Endothelial cell of umbilical vein (primary cell): ENCODE results near the gene CHMP6. TPM values are rescaled to one million over a fixed set of nuclear protein-coding genes. Genes with fewer than 3 reads are reported as not detected.

ENCODE experiments used
- BruUV-seq: library from RNA; stranded (reverse); fragments of 400-500 nt; replicated peaks from 2 replicates; lab custom pipeline; 2021; lab: Mats Ljungman, UMichigan
- CTCF ChIA-PET: fragments of 300-600, 350-600 bp; sonication (Branson Sonifier 250); formaldehyde crosslinking; loops from one replicate; lab custom pipeline; 2021; ENCODE audit warnings: antibody characterized with exemption, inconsistent platforms; lab: Charles Lee
- POLR2A ChIA-PET: fragments of 300-600, 350-600 bp; sonication (Branson Sonifier 250); formaldehyde crosslinking; loops from one replicate; lab custom pipeline; 2021; ENCODE audit warnings: antibody characterized with exemption, inconsistent platforms; lab: Charles Lee
- DNase-seq: peaks from one replicate; pipeline ENCODE4 v3.0.0-alpha.2; 2011; ENCODE audit warnings: low read depth, low spot score
- FAIRE-seq: peaks from 2 replicates; lab custom pipeline; 2011; peaks lifted over from hg19 to GRCh38; lab: Jason Lieb, UNC
- H2AFZ ChIP-seq: 2 replicates; pipeline ENCODE4 v1.6.0; 2012; ENCODE audit warnings: low read depth, low read length, control low read depth, inconsistent platforms
- H3K27ac ChIP-seq: 2 replicates; pipeline ENCODE4 v1.5.1; 2011; ENCODE audit warnings: low read depth, mild to moderate bottlenecking, control low read depth, low read length, moderate library complexity; ENCODE audit not compliant: insufficient read depth
- H3K27me3 ChIP-seq, 2 experiments: 2 replicates each; pipeline versions ENCODE4 v1.6.0 to v1.6.1; 2011; ENCODE audit warnings: low read length in 2 of 2, mixed read lengths in 1 of 2; ENCODE audit not compliant: control insufficient read depth in 2 of 2, insufficient read depth in 2 of 2
- H3K36me3 ChIP-seq, 2 experiments: 2 replicates in 1 of 2; 3 replicates in 1 of 2; pipeline ENCODE4 v1.5.1; 2011; ENCODE audit warnings: low read length in 2 of 2, mild to moderate bottlenecking in 1 of 2, moderate library complexity in 1 of 2; ENCODE audit not compliant: control insufficient read depth in 2 of 2, insufficient read depth in 2 of 2; ENCODE audit errors: extremely low read depth in 1 of 2
- H3K4me1 ChIP-seq: 3 replicates; pipeline ENCODE4 v1.5.1; 2011; ENCODE audit warnings: mild to moderate bottlenecking, low read length; ENCODE audit not compliant: control insufficient read depth, insufficient read depth; ENCODE audit errors: extremely low read depth
- H3K4me2 ChIP-seq: 2 replicates; pipeline ENCODE4 v1.6.1; 2011; ENCODE audit warnings: low read length, control low read depth, mixed read lengths; ENCODE audit not compliant: insufficient read depth
- H3K4me3 ChIP-seq, 3 experiments: fragments of 200-600 bp in 1 of 3; sonication (generic), shearing (Covaris generic) in 1 of 3; replicated peaks in 1 of 3; 2 replicates each; pipeline ENCODE4 v1.5.1; 2011 to 2016; ENCODE audit warnings: control low read depth in 3 of 3, low read length in 3 of 3, mild to moderate bottlenecking in 2 of 3, inconsistent platforms in 1 of 3, low read depth in 1 of 3, moderate library complexity in 1 of 3; ENCODE audit not compliant: insufficient read depth in 1 of 3
- H3K79me2 ChIP-seq: 2 replicates; pipeline ENCODE4 v1.6.0; 2012; ENCODE audit warnings: low read length, inconsistent platforms; ENCODE audit not compliant: control insufficient read depth, insufficient read depth
- H3K9ac ChIP-seq: replicated peaks from 2 replicates; pipeline ENCODE3; 2011; ENCODE audit warnings: low read length, control low read depth; ENCODE audit not compliant: insufficient read depth; ENCODE audit errors: extremely low read depth
- H3K9me1 ChIP-seq: replicated peaks from 3 replicates; pipeline ENCODE4 v1.6.0; 2011; ENCODE audit warnings: mild to moderate bottlenecking, low read length; ENCODE audit not compliant: control insufficient read depth, insufficient read depth; ENCODE audit errors: extremely low read depth
- H3K9me3 ChIP-seq: replicated peaks from 2 replicates; pipeline ENCODE4 v1.5.1; 2012; ENCODE audit warnings: low read length, inconsistent platforms; ENCODE audit not compliant: control insufficient read depth, insufficient read depth
- H4K20me1 ChIP-seq: replicated peaks from 2 replicates; pipeline ENCODE3; 2011; ENCODE audit warnings: mild to moderate bottlenecking, low read length; ENCODE audit not compliant: control insufficient read depth, insufficient read depth; ENCODE audit errors: extremely low read depth
- EZH2 ChIP-seq: IDR thresholded peaks from 2 replicates; pipeline ENCODE4 v1.6.1; 2012; ENCODE audit warnings: borderline replicate concordance, low read depth, mild to moderate bottlenecking, moderate library complexity, low read length, inconsistent platforms; ENCODE audit not compliant: severe bottlenecking
- FOS ChIP-seq: IDR thresholded peaks from 2 replicates; pipeline ENCODE4 v1.6.1; 2011; ENCODE audit warnings: mild to moderate bottlenecking, low read length, moderate library complexity, borderline replicate concordance; ENCODE audit not compliant: insufficient read depth
- GATA2 ChIP-seq: IDR thresholded peaks from 2 replicates; pipeline ENCODE4 v1.7.0; 2011; ENCODE audit warnings: low read depth, mild to moderate bottlenecking, moderate library complexity, mixed read lengths, low read length; ENCODE audit not compliant: insufficient read length, insufficient read depth
- JUN ChIP-seq: IDR thresholded peaks from 2 replicates; pipeline ENCODE4 v1.6.1; 2011; ENCODE audit warnings: borderline replicate concordance, low read depth; ENCODE audit not compliant: insufficient read length, insufficient read depth
- MAX ChIP-seq: IDR thresholded peaks from 2 replicates; pipeline ENCODE4 v1.6.1; 2011; ENCODE audit not compliant: insufficient read depth, insufficient read length
- MYC ChIP-seq: IDR thresholded peaks from one replicate; pipeline ENCODE4 v1.6.1; 2011; ENCODE audit warnings: mild to moderate bottlenecking, low read depth, low read length
- POLR2A ChIP-seq: IDR thresholded peaks from 2 replicates; pipeline ENCODE4 v1.6.1; 2012; ENCODE audit warnings: low read depth, mild to moderate bottlenecking, control low read depth, low read length
- POLR2AphosphoS5 ChIP-seq: IDR thresholded peaks from 2 replicates; pipeline ENCODE4 v1.6.1; 2012; ENCODE audit warnings: low read depth, mild to moderate bottlenecking, control low read depth, low read length, moderate library complexity; ENCODE audit not compliant: insufficient read depth
- dilution Hi-C: fragments of 300-500 bp; cut with MboI; formaldehyde crosslinking; loops from one replicate; pipeline ENCODE4 v1.15.0; 2019; ENCODE audit warnings: low sequenced_read_pairs; ENCODE audit not compliant: extremely low pct_ligation_motif_present
- intact Hi-C: fragments of 100-400 bp; cut with micrococcal nuclease; formaldehyde crosslinking; loops from one replicate; pipeline ENCODE4 v1.10.0; 2022
- polyA plus RNA-seq, 4 experiments: library from polyadenylated mRNA; depleted of rRNA in 3 of 4; stranded (reverse) in 3 of 4; unstranded in 1 of 4; fragments of >200 nt; gene quantifications; 2 replicates each; pipeline versions ENCODE4 v1.2.1 to v1.2.3, GENCODE V29; 2011 to 2012; ENCODE audit warnings: missing spikeins in 1 of 4
- total RNA-seq: library from RNA; stranded (reverse); gene quantifications from 2 replicates; pipeline ENCODE4 v1.2.3, GENCODE V29; 2021
- TF ChIP-seq, protein P1 (sequence below), 2 donors: IDR thresholded peaks; 1 replicate in 1 of 2; 2 replicates in 1 of 2; pipeline ENCODE4 v1.5.1; 2011; ENCODE audit warnings: low read length in 2 of 2, mild to moderate bottlenecking in 2 of 2, moderate library complexity in 2 of 2, control low read depth in 1 of 2, inconsistent platforms in 1 of 2, low read depth in 1 of 2; ENCODE audit not compliant: insufficient read depth in 1 of 2; ENCODE audit errors: extremely low read depth in 1 of 2

The CHMP6 gene
- total and polyA plus RNA-seq, 2 donors (not counting 3 experiments of a cell fraction or from before 2014, with no cell fraction given) = 42.5 to 48.5 TPM

DNA sequence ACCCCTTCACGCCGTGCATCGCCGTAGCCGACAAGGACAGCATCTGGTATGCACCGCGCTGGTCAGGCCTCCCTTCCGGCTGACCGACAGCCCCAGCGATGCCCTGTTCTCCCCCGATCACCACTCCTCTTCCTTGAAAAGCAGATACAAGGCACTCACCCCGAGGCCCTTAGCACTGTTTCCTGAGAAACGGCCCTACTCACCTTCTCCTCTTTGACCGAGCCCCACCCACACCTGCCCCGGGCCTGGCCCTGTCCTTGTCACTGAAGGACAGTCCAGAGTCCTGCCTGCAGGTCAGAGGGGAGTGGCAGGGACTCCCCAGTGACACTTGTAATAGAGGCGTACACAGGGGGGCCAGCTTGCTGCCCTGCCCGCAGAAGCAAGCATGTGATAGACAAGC, 45.9 kb upstream of the CHMP6 start:
- Histone ChIP-seq H3K9ac (no peak overlapping the region), H3K9me1 (no peaks in the 10 kb centered on the region), H3K9me3 (no peaks in the 10 kb centered on the region), H3K27me3 (no peaks in the 10 kb centered on the region), H2AFZ (no peak overlapping the region), H3K4me3 (no peak overlapping the region), H3K79me2 (no peaks in the 10 kb centered on the region), H3K27ac (no peak overlapping the region), H4K20me1 (no peaks in the 10 kb centered on the region), H3K4me2 (no peak overlapping the region), H3K36me3 (no peaks in the 10 kb centered on the region), H3K4me1 (no peaks in the 10 kb centered on the region)
- CTCF ChIA-PET = no interaction called here
- no TSS peak for BruUV-seq
- TF ChIP-seq MAX (no peak), EZH2 (no peak), POLR2AphosphoS5 (no peak), POLR2A (no peak), GATA2 (no peak), FOS (no peak), MYC (no peak), JUN (no peak)
- TF ChIP-seq, protein P1, sequence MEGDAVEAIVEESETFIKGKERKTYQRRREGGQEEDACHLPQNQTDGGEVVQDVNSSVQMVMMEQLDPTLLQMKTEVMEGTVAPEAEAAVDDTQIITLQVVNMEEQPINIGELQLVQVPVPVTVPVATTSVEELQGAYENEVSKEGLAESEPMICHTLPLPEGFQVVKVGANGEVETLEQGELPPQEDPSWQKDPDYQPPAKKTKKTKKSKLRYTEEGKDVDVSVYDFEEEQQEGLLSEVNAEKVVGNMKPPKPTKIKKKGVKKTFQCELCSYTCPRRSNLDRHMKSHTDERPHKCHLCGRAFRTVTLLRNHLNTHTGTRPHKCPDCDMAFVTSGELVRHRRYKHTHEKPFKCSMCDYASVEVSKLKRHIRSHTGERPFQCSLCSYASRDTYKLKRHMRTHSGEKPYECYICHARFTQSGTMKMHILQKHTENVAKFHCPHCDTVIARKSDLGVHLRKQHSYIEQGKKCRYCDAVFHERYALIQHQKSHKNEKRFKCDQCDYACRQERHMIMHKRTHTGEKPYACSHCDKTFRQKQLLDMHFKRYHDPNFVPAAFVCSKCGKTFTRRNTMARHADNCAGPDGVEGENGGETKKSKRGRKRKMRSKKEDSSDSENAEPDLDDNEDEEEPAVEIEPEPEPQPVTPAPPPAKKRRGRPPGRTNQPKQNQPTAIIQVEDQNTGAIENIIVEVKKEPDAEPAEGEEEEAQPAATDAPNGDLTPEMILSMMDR (IDR thresholded peaks at IDR 0.05; ENCODE audit: extremely low read depth in 1 of 2, insufficient read depth in 1 of 2, low read depth in 1 of 2, low read length in 2 of 2) = no peak
- no peak for DNase-seq
- POLR2A ChIA-PET = no interaction called here
- intact Hi-C loops (no loop called here), dilution Hi-C loops (no loop called here)
- FAIRE-seq = no peak
